ENCODE results near the gene SPDYE4. TPM values are rescaled to one million over a fixed set of nuclear protein-coding genes. Genes with fewer than 3 reads are reported as not detected.

The SPDYE4 gene
- polyA plus RNA-seq, 1 of the 3 experiments (the other 2 are of a cell fraction): not detected

DNA sequence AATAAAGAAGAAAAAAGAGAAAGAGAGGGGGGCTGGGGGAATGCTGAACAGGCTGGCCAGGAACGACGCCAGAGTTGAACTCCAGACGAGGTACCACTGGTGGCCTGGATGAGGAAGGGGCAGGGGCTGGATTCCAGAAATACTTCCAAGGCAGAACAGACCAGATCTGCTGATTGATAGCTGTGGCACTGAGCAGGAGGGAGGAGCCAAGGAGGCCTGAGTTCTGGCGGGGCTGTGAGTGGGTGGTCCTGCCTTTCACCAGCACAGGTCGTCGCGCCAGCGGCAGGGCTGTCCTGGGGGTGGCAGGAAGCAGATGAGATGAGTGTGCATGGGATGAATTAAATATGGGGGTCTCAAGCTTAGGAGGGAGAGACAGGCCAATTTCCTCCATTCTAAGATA is 19.2 kb downstream of the SPDYE4 start:
- Histone ChIP-seq H3K4me3 (ENCODE audit: low read depth in 2 of 2, low read length in 1 of 2) (no peak overlapping the region), H3K36me3 (replicated peaks in 1 of 2; ENCODE audit: control insufficient read depth in 1 of 2, insufficient read depth in 2 of 2, low read length in 1 of 2) (no peaks in the 10 kb centered on the region), H3K4me1 (ENCODE audit: control insufficient read depth in 1 of 2, insufficient read depth in 2 of 2, low read depth in 1 of 2, low read length in 1 of 2) (no peaks in the 10 kb centered on the region; a peak in 1 of 4 replicates), H3K9ac (no peak overlapping the region), H3K27me3 (ENCODE audit: insufficient read depth) (no peaks in the 10 kb centered on the region), H3K9me3 (no peaks in the 10 kb centered on the region), H3K9me2 (no peaks in the 10 kb centered on the region), H3K27ac (ENCODE audit: low read depth in 2 of 2, low read length in 1 of 2) (no peak overlapping the region), H3K79me2 (ENCODE audit: insufficient read depth) (no peaks in the 10 kb centered on the region), H2AFZ (ENCODE audit: low read depth) (no peak overlapping the region), H3F3A (replicated peaks; ENCODE audit: insufficient read depth) (no peaks in the 10 kb centered on the region), H4K20me1 (ENCODE audit: insufficient read depth) (no peaks in the 10 kb centered on the region), H3K4me2 (no peak overlapping the region)
- CTCF ChIA-PET: interaction anchor here (1.0 to 1.3 kb wide), 2 partner anchors 47 to 329 kb away, joined by 4 read pairs; no protein-coding TSS in a partner anchor
- 50% methylated on average over 8 of the region's 8 CpGs for WGBS (ENCODE audit: low lambda C conversion rate)
- POLR2A ChIA-PET: no interaction called here
- DNase-seq: no peak
- TF ChIP-seq FOXM1 (IDR thresholded peaks at IDR 0.05; ENCODE audit: low read depth) (no peak), GABPA (IDR thresholded peaks at IDR 0.05; ENCODE audit: low read depth) (no peak), SMC3 (IDR thresholded peaks at IDR 0.05; ENCODE audit: low read depth, low read length) (no peak), GATA2 (CRISPR knock-in tag; IDR thresholded peaks at IDR 0.05) (no peak), SIN3A (IDR thresholded peaks at IDR 0.05; ENCODE audit: borderline replicate concordance, low read depth, low read length) (no peak), FOXJ3 (CRISPR knock-in tag; IDR thresholded peaks at IDR 0.05) (no peak), TAF1 (IDR thresholded peaks at IDR 0.05; ENCODE audit: borderline replicate concordance, low read depth, low read length) (no peak), ELF1 (IDR thresholded peaks at IDR 0.05) (no peak), YY1 (IDR thresholded peaks at IDR 0.05; ENCODE audit: low read depth) (no peak), CHD2 (IDR thresholded peaks at IDR 0.05; ENCODE audit: low read length, partially characterized antibody) (no peak), RFX5 (IDR thresholded peaks at IDR 0.05; ENCODE audit: low read length) (no peak), USF2 (IDR thresholded peaks at IDR 0.05; ENCODE audit: borderline replicate concordance, low read depth, low read length) (no peak), MEF2A (IDR thresholded peaks at IDR 0.05; ENCODE audit: borderline replicate concordance, low read depth) (no peak), TEAD4 (IDR thresholded peaks at IDR 0.05; ENCODE audit: borderline replicate concordance, insufficient read depth) (no peak), JUND (IDR thresholded peaks at IDR 0.05) (no peak), USF1 (IDR thresholded peaks at IDR 0.05; ENCODE audit: borderline replicate concordance, low read depth) (no peak)
- TF ChIP-seq, protein P1, sequence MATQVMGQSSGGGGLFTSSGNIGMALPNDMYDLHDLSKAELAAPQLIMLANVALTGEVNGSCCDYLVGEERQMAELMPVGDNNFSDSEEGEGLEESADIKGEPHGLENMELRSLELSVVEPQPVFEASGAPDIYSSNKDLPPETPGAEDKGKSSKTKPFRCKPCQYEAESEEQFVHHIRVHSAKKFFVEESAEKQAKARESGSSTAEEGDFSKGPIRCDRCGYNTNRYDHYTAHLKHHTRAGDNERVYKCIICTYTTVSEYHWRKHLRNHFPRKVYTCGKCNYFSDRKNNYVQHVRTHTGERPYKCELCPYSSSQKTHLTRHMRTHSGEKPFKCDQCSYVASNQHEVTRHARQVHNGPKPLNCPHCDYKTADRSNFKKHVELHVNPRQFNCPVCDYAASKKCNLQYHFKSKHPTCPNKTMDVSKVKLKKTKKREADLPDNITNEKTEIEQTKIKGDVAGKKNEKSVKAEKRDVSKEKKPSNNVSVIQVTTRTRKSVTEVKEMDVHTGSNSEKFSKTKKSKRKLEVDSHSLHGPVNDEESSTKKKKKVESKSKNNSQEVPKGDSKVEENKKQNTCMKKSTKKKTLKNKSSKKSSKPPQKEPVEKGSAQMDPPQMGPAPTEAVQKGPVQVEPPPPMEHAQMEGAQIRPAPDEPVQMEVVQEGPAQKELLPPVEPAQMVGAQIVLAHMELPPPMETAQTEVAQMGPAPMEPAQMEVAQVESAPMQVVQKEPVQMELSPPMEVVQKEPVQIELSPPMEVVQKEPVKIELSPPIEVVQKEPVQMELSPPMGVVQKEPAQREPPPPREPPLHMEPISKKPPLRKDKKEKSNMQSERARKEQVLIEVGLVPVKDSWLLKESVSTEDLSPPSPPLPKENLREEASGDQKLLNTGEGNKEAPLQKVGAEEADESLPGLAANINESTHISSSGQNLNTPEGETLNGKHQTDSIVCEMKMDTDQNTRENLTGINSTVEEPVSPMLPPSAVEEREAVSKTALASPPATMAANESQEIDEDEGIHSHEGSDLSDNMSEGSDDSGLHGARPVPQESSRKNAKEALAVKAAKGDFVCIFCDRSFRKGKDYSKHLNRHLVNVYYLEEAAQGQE (IDR thresholded peaks at IDR 0.05; ENCODE audit: low read depth, low read length): no peak
- TF ChIP-seq, protein P2, sequence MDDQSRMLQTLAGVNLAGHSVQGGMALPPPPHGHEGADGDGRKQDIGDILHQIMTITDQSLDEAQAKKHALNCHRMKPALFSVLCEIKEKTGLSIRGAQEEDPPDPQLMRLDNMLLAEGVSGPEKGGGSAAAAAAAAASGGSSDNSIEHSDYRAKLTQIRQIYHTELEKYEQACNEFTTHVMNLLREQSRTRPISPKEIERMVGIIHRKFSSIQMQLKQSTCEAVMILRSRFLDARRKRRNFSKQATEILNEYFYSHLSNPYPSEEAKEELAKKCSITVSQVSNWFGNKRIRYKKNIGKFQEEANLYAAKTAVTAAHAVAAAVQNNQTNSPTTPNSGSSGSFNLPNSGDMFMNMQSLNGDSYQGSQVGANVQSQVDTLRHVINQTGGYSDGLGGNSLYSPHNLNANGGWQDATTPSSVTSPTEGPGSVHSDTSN (IDR thresholded peaks at IDR 0.05): no peak
- TF ChIP-seq, protein P3, sequence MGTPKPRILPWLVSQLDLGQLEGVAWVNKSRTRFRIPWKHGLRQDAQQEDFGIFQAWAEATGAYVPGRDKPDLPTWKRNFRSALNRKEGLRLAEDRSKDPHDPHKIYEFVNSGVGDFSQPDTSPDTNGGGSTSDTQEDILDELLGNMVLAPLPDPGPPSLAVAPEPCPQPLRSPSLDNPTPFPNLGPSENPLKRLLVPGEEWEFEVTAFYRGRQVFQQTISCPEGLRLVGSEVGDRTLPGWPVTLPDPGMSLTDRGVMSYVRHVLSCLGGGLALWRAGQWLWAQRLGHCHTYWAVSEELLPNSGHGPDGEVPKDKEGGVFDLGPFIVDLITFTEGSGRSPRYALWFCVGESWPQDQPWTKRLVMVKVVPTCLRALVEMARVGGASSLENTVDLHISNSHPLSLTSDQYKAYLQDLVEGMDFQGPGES (IDR thresholded peaks at IDR 0.05; ENCODE audit: low read depth, low read length): no peak
